ENCODE data around the gene BCAS1. TPM values are rescaled to one million over a fixed set of nuclear protein-coding genes. Genes with fewer than 3 reads are reported as not detected.

BCAS1 gene
- total RNA-seq, result 1.8 TPM

DNA sequence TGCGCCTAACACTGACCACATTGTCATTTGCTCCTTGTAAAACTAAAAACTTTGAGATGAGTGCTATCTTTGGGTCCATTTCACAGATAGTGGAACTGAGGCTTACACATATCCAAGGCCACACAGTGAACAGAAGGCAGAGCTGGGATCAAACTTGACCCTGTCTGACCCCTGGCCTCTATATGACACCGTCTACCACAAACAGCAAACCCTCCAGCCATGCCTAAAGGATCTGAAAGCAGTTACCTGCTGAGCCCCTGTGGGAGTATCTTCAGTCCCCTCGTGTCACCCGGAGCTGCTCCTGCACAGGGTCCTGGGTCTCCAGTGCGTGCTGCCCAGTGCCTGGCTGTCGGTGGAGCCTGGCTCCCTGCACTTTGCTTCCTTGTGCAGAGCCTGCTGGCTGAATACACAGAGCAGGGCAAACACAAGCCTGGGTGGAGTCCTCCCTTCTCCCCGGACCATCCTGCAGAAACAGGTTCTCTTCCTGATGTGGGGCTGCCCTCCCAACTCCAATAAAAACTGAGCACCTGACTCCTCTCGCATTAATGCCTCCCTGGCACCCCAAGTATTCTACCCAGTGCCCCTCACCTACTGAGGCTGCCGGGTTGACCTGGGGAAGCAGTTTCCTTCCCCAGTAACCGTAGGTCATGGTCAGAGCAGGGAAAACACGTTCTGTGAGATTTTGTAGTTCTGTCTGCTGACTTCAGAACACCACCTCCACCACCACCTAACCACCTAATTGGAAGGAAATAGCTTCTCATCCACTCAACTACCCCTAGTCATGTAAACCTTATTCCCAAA, at the start of gene BCAS1:
Gene BCAS1 (minus strand): TSS at position 408 of the 801 bp plus-strand sequence. CDS start 11,876 bp downstream, outside the sequence.
- peak; percentile 59 for ATAC-seq

DNA sequence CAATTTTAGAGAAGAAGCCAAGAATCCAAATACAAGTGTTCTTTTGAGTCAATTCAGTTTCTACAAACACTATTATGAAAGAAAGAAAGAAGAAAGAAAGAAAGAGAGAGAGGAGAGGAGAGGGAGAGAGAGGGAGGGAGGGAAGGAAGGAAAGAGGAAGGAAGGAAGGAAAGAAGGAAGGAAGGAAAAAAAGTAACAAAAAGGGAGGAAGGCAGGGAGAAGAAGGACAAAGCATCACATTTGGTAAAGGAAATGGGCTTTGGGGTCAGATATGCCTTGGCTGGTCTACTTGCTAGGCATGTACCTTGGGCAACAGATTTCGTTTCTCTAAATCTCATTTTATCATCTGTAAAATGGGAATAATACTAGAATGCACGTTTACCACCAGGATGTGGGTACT, 49.4 kb upstream of the BCAS1 start:
- no peak for ATAC-seq

GRCh38 chr20:54118220-54119001, 48.0 kb upstream of the BCAS1 start:
- no peak for ATAC-seq

GRCh38 chr20:54116550-54117235, 46.3 kb upstream of the BCAS1 start:
- ATAC-seq, result no peak

GRCh38 chr20:54115172-54115854, 44.9 kb upstream of the BCAS1 start:
- no peak for ATAC-seq

DNA sequence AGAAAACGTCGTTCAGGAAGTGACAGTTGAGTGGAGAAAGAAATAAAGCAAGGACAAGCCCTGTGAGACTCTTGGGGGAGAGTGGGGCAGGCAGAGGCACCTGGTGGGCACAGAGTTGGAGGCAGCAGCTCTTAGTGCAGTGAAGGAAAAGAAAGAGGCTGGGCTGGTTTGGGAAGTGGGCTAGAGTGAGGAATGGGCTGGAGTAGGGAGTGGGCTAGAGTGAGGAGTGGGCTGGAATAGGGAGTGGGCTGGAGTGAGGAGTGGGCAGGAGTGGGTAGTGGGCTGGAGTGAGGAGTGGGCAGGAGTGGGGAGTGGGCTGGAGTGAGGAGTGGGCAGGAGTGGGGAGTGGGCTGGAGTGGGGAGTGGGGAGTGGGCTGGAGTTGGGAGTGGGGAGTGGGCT, 43.7 kb upstream of the BCAS1 start:
- ATAC-seq, result no peak

DNA sequence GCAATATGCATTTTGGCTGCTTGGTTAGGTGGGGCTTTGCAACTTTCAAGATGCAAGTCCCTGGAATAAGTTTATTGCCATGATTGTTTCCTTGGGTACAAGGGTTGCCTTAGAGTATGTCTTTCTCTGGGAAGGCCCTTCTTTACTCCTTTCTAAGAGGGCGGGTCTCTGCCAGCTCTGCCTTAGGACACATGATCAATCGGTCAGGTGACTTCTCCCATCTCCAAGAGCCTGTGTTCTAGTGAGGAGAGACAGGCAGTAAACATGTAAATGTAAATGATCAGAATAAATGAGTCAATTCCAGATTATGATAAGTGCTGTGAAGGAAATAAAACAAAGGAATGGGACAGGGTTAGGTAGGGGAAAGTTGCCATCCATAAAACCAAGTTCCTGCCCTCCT, 43.2 kb upstream of the BCAS1 start:
- no peak for ATAC-seq

DNA sequence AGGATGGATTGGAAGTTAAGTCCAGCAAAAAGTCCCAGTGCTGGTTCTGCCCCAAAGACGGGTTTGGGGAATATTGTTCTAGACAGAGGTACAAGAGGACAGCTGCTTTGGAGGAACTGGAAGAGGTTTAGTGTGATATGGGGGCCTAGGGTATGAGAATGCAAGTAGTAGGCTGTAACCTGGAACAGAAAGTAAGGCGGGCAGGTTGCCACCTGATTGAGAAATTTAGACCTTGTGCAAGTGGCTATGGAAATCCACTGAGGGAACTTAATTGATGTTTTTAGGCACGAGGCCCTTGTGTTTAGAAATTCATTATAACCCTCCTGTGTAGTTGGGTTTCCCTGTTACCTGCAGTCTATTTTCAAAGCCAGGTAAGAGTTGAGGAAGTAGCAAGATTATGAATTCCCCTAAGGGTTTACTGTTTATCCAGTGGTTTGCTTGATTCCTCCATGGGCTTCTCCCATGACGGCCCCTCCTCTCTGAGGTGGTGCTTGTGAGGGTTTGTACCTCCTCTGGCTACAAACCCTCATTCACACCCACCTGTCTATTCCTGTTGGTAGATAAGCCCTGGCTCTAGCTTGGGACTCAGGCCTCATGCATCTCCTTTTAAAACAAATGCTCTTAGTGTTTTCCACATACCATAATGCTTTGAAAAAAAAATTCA, 42.0 kb upstream of the BCAS1 start:
- peak; percentile 68 for ATAC-seq

GRCh38 chr20:54111460-54111859, 41.1 kb upstream of the BCAS1 start:
- no peak for ATAC-seq

GRCh38 chr20:54110457-54110856, 40.1 kb upstream of the BCAS1 start:
- no peak for ATAC-seq

DNA sequence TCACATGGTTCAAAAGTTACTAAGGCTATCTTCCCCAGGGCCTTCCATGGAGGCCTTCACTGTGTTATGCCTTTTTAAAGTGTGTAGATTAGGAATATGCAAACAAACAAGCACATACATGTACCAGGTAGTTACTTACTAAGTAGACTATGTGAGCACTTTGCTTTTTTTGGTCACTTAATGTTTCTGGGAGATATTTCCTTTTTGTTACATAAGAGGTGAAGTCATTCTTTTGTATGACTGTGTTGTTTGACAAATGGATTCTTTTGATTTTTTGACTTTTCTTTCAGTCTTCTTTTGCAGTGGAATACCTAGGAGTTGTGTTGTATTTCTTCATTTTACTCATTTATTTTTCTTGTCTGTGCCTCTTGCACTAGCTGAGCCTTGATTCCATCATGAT, 39.6 kb upstream of the BCAS1 start:
- peak; percentile 49 for ATAC-seq

- no peak for ATAC-seq
These were observed 38.4 kb upstream of the BCAS1 start for GRCh38 chr20:54108817-54109216.

DNA sequence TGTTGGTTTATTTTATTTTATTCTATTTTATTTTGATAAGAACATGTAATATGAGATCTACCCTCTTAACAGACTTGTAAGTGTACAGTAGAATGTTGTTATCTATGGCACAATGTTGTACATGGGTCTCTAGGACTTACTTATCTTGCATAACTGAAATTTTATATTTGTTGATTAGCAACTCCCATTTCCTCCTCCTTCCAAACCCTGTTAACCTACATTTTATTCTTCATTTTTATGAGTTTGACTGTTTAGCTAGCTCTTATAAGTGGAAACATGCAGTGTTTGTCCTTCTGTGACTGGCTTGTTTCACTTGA, 37.9 kb upstream of the BCAS1 start:
- ATAC-seq, result no peak

DNA sequence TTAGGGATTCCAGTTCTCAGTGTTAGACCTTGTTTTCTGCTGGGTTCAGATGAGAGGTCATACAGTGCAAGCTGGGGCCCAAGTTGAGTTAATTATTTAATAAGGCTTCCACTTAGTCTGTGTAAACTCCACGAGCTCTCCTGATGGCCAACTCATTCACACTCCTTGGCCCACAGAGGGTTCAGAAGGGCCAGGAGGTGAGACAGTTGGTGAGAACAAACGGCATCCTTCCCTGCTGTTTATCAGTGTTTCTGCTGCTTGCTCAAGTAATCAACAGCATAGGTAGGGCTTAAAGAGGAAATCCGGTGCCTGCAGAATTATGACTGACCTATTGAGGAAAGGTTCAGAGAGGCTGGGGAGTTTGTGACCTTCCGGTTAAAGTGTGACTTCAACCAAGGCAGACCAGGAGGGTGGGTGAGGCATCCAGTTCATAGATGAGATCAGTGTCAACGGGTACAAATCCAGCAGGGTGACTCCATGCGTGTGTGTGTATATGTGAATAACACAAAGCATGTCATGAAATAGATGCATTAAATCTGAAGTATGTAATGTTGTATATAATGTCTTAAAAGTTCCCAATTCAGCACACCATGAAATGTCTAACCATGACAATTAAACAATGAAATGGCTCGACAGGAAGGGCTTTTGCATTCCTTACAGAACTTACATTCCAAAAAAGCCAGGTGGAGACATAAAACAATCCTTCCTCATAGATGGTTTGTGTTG, 37.4 kb upstream of the BCAS1 start:
- peak; percentile 22 for ATAC-seq

DNA sequence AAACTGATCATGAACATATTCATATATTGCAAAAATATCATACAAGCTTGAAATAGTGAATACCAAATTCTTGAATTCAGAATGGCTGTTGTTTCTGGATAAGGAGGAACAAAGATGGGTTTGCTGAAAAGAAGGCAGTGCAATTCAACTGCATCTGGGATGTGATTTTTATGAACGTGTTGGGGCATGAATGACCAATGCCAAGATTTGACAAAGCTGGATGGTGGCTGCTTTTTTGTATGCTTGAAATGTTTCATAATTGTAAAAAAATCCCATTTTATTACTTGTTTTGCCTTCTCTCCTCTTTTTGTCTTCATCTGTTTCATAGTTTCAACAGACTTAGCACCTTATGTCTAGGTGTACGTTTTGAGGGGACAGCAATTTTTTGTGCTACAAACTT, 36.8 kb upstream of the BCAS1 start:
- ATAC-seq, result no peak

DNA sequence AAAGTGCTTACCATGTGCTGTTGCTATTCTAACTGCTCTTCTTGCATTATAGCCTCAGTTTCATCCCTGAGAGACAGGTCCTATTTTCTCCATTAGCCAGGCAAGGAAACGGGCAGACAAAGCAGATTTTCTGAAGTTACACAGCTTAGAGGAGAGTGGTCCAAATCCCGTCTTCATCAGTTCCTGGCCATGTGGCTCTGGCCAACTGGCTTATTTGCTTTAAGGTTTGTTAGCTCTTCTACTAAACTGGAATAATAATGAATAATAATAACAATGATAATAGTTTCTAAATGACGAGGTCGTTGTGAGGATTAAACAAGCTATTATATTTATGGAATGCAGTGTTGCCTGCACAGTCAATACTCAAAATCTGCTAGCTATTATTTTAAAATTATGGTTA, 35.8 kb upstream of the BCAS1 start:
- ATAC-seq, result no peak

GRCh38 chr20:54105653-54106052, 35.3 kb upstream of the BCAS1 start:
- peak; percentile 67 for ATAC-seq

GRCh38 chr20:54104781-54105180, 34.4 kb upstream of the BCAS1 start:
- ATAC-seq, result peak; percentile 34

DNA sequence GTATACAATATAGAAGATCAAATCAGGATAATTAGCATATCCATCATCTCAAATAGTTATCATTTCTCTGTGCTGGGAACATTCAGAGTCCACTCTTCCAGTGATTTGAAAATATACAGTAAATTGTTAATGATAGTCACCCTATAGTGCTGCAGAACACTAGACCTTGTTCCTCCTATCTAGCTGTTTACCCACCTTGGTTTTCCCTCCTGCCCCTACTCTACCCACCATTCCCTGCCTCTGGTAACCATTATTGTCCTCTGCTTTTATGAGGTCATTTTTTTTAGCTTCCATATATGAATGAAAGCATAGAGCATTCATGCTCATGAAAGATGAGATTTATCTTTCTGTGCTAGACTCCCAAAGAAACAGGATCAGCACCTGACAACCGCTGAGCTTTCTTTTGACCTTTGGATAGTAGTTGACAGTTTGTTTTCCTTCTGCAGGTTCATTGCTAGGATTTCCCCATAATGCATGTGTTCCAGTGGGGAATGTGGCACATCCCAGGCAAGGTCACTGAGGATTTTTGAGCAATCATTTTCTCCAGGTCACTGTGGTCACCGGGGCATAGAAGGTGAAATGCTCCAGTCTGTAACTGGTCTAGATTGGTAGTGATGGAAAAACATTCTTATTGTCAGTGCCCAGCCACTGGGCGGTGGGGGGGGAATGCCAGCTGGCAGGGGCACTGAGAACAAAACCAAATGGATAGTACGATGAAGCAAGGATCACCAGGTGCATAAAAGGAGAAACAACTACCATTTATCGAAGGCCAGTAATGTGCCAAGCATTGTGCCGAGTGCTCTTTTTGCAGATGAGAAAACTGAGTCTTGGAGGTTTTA, 33.6 kb upstream of the BCAS1 start:
- ATAC-seq, result no peak

DNA sequence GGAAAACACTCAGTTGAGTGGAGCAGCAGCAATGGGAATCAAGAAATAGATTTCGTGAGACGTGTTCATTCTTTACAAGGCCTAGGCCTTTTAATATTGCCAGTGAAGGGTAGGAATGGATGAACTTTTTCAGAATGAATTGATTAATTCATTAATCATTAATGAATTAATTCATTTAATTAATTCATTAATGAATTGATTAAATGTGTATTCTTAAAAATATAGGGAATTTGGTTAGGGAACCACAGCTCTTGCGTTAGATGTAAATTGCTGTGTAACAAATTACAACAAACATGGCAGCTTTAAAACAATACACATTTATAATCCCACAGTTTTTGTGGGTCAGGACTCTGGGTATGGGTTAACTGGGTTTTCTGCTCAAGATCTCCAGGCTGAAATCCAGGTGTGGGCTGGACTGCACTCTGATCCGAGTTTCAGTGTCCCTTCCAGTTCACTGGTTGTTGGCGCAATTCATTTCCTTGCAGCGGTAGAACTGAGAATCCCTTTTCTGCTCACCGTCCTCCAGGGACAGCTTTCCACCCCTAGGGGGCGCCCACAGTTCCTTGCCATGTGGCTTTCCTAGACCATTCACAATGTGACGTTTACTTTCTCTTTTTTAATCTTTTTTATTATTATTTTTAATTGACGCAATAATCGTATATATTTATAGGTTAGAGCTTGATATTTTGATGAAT, 32.8 kb upstream of the BCAS1 start:
- ATAC-seq, result peak; percentile 48
